Neural cell (in vitro differentiated cells): Measurements from ENCODE around the gene CELA2A. TPM values are rescaled to one million over a fixed set of nuclear protein-coding genes. Genes with fewer than 3 reads are reported as not detected.

Source experiments
- H2AFZ ChIP-seq: fragments of 200-600, 300-800 bp; sonication (generic), shearing (Covaris generic); 2 replicates; pipeline ENCODE4 v1.6.0; 2014; ENCODE audit warnings: low read depth, mild to moderate bottlenecking, antibody characterized with exemption, low read length, moderate library complexity
- H3F3A ChIP-seq: fragments of 200-600 bp; shearing (Covaris generic); 2 replicates; pipeline ENCODE4 v1.6.1; 2016; ENCODE audit warnings: mild to moderate bottlenecking, moderate library complexity, mixed read lengths, antibody characterized with exemption, low read length; ENCODE audit not compliant: insufficient read depth, poor library complexity, severe bottlenecking
- H3K27ac ChIP-seq: fragments of 200-600, 300-800 bp; sonication (generic), shearing (Covaris generic); 2 replicates; pipeline ENCODE4 v1.5.1; 2014; ENCODE audit warnings: mild to moderate bottlenecking, low read length, moderate library complexity
- H3K27me3 ChIP-seq: fragments of 300-800, 200-600 bp; sonication (generic), shearing (Covaris generic); 2 replicates; pipeline ENCODE4 v1.6.0; 2014; ENCODE audit warnings: mild to moderate bottlenecking, low read depth, low read length, moderate library complexity; ENCODE audit not compliant: insufficient read depth
- H3K36me3 ChIP-seq: fragments of 300-800, 200-600 bp; sonication (generic), shearing (Covaris generic); 2 replicates; pipeline ENCODE4 v1.5.1; 2014; ENCODE audit warnings: mild to moderate bottlenecking, antibody characterized with exemption, low read length, moderate library complexity; ENCODE audit not compliant: insufficient read depth
- H3K4me2 ChIP-seq: fragments of 300-800, 200-600 bp; sonication (generic), shearing (Covaris generic); 2 replicates; pipeline ENCODE4 v1.6.0; 2014; ENCODE audit warnings: mild to moderate bottlenecking, low read length
- H3K4me3 ChIP-seq: fragments of 300-800, 200-600 bp; sonication (generic), shearing (Covaris generic); 2 replicates; pipeline ENCODE4 v1.5.1; 2014; ENCODE audit warnings: mild to moderate bottlenecking, low read length, moderate library complexity
- H3K79me2 ChIP-seq: fragments of 200-600 bp; shearing (Covaris generic); replicated peaks from 2 replicates; pipeline ENCODE4 v1.6.0; 2014; ENCODE audit warnings: mild to moderate bottlenecking, low read length, moderate library complexity; ENCODE audit not compliant: insufficient read depth
- H3K9ac ChIP-seq: fragments of 300-800, 200-600 bp; sonication (generic), shearing (Covaris generic); 2 replicates; pipeline ENCODE4 v1.6.1; 2016; ENCODE audit warnings: mild to moderate bottlenecking, low read length, mixed read lengths
- H3K9me2 ChIP-seq: fragments of 200-600 bp; shearing (Covaris generic); 2 replicates; pipeline ENCODE4 v1.6.1; 2016; ENCODE audit warnings: mild to moderate bottlenecking, low read length, mixed read lengths; ENCODE audit not compliant: insufficient read depth
- H3K9me3 ChIP-seq: fragments of 200-600, 300-800 bp; sonication (generic), shearing (Covaris generic); 2 replicates; pipeline ENCODE4 v1.6.1; 2016; ENCODE audit warnings: mild to moderate bottlenecking, mixed run types, low read length, moderate library complexity, mixed read lengths
- H4K20me1 ChIP-seq: fragments of 200-600 bp; shearing (Covaris generic); 2 replicates; pipeline ENCODE4 v1.6.1; 2016; ENCODE audit warnings: mild to moderate bottlenecking, mixed run types; ENCODE audit not compliant: insufficient read depth
- CTCF ChIP-seq: fragments of 450-650 bp; IDR thresholded peaks from 2 replicates; pipeline ENCODE4 v1.5.1; 2014; ENCODE audit warnings: antibody characterized with exemption, mild to moderate bottlenecking, moderate library complexity; ENCODE audit not compliant: poor library complexity, severe bottlenecking
- EP300 ChIP-seq: fragments of 450-650 bp; conservative IDR thresholded peaks from 2 replicates; pipeline ENCODE4 v1.6.1; 2014; ENCODE audit warnings: antibody characterized with exemption, mild to moderate bottlenecking, moderate library complexity; ENCODE audit not compliant: poor library complexity, severe bottlenecking
- EZH2 ChIP-seq: fragments of 200-600, 300-800 bp; shearing (Covaris generic), sonication (generic); IDR thresholded peaks from 2 replicates; pipeline ENCODE4 v1.6.1; 2014; ENCODE audit warnings: antibody characterized with exemption, low read length, borderline replicate concordance, mild to moderate bottlenecking; ENCODE audit not compliant: insufficient read depth, poor library complexity, severe bottlenecking
- MXI1 ChIP-seq: fragments of 450-650 bp; conservative IDR thresholded peaks from 2 replicates; pipeline ENCODE4 v1.6.1; 2014; ENCODE audit warnings: antibody characterized with exemption, mild to moderate bottlenecking; ENCODE audit not compliant: poor library complexity, severe bottlenecking
- POLR2AphosphoS5 ChIP-seq: IDR thresholded peaks from 2 replicates; pipeline ENCODE4 v1.6.1; 2012
- RAD21 ChIP-seq: fragments of 450-650 bp; conservative IDR thresholded peaks from 2 replicates; pipeline ENCODE4 v1.6.1; 2014; ENCODE audit warnings: antibody characterized with exemption, mild to moderate bottlenecking, moderate library complexity
- SMC3 ChIP-seq: fragments of 450-650 bp; conservative IDR thresholded peaks from 2 replicates; pipeline ENCODE4 v1.6.1; 2014; ENCODE audit warnings: antibody characterized with exemption, mild to moderate bottlenecking, moderate library complexity; ENCODE audit not compliant: poor library complexity
- TAF1 ChIP-seq: IDR thresholded peaks from 2 replicates; pipeline ENCODE4 v1.6.1; 2012; ENCODE audit warnings: low read depth
- polyA plus RNA-seq: library from polyadenylated mRNA; depleted of rRNA; stranded (reverse); fragments of >200 nt; gene quantifications from 2 replicates; pipeline ENCODE4 v1.2.3, GENCODE V29; 2014

Gene CELA2A
- polyA plus RNA-seq, 1 donor from 2014 or later, result not detected

DNA sequence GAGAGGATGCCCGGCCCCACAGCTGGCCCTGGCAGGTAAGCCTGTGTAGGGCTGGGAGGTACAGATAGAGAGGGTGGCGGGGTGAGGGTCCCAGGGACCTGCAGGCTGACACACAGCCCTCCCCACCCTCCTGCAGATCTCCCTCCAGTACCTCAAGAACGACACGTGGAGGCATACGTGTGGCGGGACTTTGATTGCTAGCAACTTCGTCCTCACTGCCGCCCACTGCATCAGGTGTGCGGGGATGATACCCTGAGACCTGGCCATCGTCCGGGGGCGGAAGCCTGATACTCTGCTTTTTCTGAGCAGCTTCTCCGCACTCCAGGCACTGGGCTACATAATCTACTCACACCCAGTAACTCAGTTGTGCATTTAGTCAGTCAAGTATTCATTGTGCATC is 16.2 kb upstream of the CELA2A start:
- Histone ChIP-seq H3K4me3 (no peak overlapping the region), H3K9ac (no peak overlapping the region), H3K27me3 (no peaks in the 10 kb centered on the region), H4K20me1 (no peaks in the 10 kb centered on the region), H3K9me2 (no peaks in the 10 kb centered on the region), H3K9me3 (no peaks in the 10 kb centered on the region), H3K27ac (no peak overlapping the region), H3F3A (no peaks in the 10 kb centered on the region), H3K79me2 (no peaks in the 10 kb centered on the region), H2AFZ (no peak overlapping the region), H3K36me3 (no peaks in the 10 kb centered on the region), H3K4me2 (no peak overlapping the region)
- TF ChIP-seq POLR2AphosphoS5, result no peak
- TF ChIP-seq RAD21, result no peak
- TF ChIP-seq SMC3, result no peak
- TF ChIP-seq MXI1, result no peak
- no peak for TF ChIP-seq CTCF

DNA sequence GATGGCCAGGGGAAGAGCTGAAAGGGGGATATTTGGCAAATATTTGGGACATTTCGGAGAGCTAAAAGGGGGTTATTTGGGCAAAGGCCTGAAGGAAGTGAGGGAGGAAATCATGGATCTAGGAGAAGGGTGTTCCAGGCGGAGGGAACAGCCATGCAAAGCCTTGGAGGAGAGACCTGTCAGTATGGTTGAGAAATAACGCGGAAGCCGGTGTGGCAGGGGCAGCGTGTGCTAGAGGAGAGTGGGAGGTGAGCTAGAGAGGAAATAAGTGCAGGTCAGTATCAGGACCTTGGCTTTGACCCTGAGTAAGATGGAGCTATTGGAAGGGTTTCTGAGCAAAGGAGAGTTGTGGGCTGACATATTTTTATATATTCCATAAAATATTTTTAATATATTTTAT is 15.3 kb upstream of the CELA2A start:
- Histone ChIP-seq H3K9ac (no peak overlapping the region), H3K9me3 (no peaks in the 10 kb centered on the region)

GRCh38 chr1:15442119-15442518 is 14.4 kb upstream of the CELA2A start:
- no peak overlapping the region for H3K4me2 ChIP-seq
- H3K9me3 ChIP-seq, result no peaks in the 10 kb centered on the region
- no peak overlapping the region for H2AFZ ChIP-seq
- H3K27me3 ChIP-seq, result no peaks in the 10 kb centered on the region
- no peaks in the 10 kb centered on the region for H3F3A ChIP-seq
- H4K20me1 ChIP-seq, result no peaks in the 10 kb centered on the region
- H3K79me2 ChIP-seq, result no peaks in the 10 kb centered on the region
- no peaks in the 10 kb centered on the region for H3K36me3 ChIP-seq
- no peak overlapping the region for H3K27ac ChIP-seq
- H3K9me2 ChIP-seq, result no peaks in the 10 kb centered on the region
- H3K9ac ChIP-seq, result no peak overlapping the region
- H3K4me3 ChIP-seq, result no peak overlapping the region
- TF ChIP-seq MXI1 (no peak), CTCF (no peak), TAF1 (no peak), EP300 (no peak), SMC3 (no peak), POLR2AphosphoS5 (no peak), EZH2 (no peak)

More for the DNA sequence above, 15.3 kb upstream of the CELA2A start:
- Histone ChIP-seq H3K27me3 (no peaks in the 10 kb centered on the region), H3K4me3 (no peak overlapping the region), H3F3A (no peaks in the 10 kb centered on the region), H3K27ac (no peak overlapping the region), H3K79me2 (no peaks in the 10 kb centered on the region), H3K36me3 (no peaks in the 10 kb centered on the region), H4K20me1 (no peaks in the 10 kb centered on the region), H2AFZ (no peak overlapping the region), H3K9me2 (no peaks in the 10 kb centered on the region), H3K4me2 (no peak overlapping the region)
- TF ChIP-seq CTCF (no peak), TAF1 (no peak), SMC3 (no peak), EP300 (no peak), POLR2AphosphoS5 (no peak), RAD21 (no peak)
